GM21367 (cell line): ENCODE results near the gene MARCO.
"Not testable (repeated sequence)": the region's sequence is repeated elsewhere in the genome, so short reads cannot be mapped to it uniquely, and the experiment has no call there.

Source experiments
- ATAC-seq: cut with Tn5 transposase; IDR thresholded peaks from one replicate; pipeline ENCODE4 v1.9.1; 2021; ENCODE audit not compliant: unreplicated experiment

MARCO gene

GRCh38 chr2:119003856-119004255 is 61.9 kb downstream of the MARCO start:
- ATAC-seq, result not testable (repeated sequence)

- ATAC-seq, result no peak
These were observed 62.6 kb downstream of the MARCO start for GRCh38 chr2:119004602-119005001.

- ATAC-seq, result no peak
These were observed 63.1 kb downstream of the MARCO start for GRCh38 chr2:119005051-119005450.

DNA sequence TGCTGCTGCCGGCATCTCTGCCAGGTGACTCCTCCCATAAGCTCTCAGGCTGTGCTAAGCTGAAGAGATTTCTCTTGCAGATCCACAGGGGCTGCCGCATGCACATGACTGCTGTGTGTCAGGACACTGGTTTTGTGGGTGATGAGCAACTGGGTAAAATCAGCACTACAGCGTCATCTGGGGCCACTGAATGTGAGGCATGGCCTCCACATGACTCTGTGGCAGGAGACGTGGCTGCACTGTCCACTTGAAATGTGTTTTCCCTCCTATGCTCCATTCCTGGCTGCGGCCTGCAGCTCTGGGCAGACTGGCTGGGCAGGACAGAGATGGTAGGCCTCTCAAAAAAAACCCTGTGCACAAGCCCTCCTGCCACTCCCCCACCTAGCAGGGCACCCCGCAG is 63.6 kb downstream of the MARCO start:
- ATAC-seq, result no peak

- ATAC-seq, result no peak
These were observed 64.4 kb downstream of the MARCO start for GRCh38 chr2:119006441-119006840.

DNA sequence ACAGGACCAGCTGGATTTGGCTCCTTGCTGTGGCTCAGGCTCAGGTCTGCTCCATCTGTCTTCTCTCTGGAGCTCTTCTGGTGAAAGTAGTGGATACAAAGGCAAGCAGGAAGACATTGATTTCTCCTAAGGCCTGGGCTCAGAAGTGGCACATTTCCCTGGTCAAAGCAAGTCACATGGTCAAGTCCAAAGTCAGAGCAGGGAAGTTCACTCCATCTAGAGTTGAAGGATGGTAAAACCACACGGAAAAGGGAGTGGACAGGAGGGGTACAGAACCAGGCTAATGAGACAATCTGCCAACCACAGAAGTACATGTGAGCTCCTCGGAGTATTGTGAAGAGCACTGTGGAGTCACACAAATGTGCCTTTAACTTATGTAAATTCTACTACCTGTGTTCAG is 66.1 kb downstream of the MARCO start:
- ATAC-seq, result no peak

GRCh38 chr2:119009110-119009509 is 67.1 kb downstream of the MARCO start:
- ATAC-seq, result no peak

DNA sequence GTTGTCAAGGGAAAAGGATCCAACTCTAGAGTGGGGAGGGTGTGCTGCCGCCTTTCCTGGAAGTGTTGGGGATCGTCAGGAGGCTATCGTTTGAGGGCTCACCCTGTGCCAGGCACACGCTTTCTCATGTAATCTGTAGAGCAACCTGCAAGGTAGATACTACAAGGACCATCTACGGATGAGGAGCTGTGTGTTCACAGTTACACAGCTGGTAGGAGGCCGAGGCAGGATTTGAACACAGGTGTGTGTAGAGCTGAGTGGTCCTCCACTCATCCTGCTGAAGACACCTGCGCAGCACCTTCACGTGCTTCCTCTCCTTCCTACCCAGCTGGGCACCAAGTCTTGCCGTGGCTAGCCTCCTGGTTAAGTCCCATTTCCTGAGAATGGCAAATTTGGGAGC is 68.3 kb downstream of the MARCO start:
- ATAC-seq, result no peak

DNA sequence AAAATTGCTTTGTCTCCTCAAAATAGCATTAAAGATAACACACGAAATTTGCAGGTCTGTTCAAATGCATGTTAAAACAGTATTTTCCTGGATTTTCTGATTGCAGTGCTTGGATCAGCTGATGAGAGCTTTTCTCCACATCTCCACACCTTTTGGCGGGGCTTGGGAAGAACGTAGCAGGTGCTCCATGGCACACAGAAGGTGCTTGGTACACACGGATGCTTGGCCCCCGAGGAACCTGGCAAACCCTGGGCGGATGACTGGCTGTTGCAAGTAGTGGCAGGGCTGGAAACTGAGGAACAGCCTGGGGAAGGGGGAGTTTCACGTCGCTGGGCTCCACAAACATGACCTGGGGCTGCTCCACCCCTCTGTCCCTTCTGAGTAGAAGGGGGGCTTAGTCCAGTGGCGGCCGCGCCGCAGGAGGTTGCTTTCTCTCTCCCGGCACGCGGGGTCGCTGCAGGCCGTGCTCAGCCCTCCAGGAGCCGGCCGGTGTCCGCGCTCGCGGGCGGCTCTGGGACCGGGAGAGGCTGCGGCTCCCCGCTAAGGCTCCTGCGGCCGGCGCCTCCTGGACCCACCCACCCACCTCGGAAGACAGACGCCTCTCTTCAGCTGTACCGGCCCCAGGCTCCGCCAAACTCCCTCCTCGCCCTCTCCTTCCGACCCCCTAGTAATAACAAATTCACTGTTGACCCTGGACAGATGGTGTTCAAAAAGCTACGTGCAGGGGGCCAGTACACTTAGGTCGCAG is 69.3 kb downstream of the MARCO start:
- no peak for ATAC-seq

- ATAC-seq, result no peak
These were observed 69.9 kb downstream of the MARCO start for GRCh38 chr2:119011910-119012209.

DNA sequence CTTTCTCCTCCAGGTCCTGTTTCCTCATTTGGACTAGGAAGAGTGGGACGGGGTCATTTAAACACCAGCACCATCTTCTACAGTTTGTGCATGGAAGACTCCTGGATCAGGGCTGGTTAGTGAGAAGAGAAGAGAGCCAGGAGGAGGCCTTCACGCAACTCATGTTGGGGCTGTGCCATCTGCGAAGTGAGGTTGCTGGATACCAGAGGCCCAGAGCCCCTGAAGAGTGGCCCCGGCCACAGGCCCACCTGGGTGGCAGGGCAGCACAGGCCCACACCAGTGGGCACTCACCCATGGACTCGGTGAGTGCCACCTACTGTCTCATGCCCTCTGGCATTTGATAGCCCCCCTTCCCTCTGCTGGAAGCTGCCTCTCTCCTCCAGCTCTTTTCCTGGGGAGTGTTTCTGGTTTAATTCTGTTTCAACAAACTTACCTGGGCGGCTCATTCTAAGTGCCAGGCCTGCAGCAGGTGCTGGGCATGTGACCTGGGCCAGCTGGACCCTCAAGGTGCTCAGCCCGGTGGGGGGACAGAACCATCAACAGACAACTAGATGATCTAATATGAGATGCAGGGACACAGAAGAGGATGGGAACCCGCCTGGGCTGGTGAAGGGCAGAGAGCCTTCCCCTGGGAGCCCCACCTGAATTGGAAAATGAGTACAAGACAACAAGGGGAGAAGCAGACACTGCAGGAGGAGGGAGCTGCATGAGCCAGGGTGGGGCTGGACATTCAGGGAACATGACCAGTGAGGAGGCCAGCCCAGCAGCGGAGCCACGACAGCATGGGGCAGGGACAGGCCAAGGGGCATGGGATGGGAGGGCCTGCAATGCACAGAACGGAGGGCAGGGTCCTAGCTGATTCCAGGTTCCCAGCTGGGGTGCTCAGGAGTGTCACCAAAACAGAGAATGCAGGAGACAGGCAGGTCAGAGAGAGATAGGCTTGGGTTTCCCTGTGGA is 70.6 kb downstream of the MARCO start:
- ATAC-seq, result no peak

DNA sequence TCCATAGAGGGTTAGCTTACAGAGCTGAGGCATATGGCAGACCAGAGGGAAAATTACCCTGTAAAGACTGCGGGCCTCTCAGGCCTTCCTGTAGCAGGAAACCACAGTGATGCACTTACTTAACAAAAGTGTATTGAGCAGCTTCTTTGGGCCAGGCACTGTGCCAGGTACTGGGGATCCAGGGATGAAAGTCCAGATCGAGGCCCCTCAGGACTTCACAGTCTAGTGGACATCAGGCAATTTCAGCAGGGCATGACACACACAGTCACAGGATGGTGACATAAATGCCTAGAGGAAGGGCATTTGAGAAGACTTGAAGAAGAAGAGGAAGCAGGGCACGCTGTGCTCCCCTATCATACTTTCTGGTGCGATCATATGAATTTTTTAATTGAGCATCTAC is 71.7 kb downstream of the MARCO start:
- ATAC-seq, result no peak

- no peak for ATAC-seq
These were observed 73.9 kb downstream of the MARCO start for GRCh38 chr2:119015845-119016244.

DNA sequence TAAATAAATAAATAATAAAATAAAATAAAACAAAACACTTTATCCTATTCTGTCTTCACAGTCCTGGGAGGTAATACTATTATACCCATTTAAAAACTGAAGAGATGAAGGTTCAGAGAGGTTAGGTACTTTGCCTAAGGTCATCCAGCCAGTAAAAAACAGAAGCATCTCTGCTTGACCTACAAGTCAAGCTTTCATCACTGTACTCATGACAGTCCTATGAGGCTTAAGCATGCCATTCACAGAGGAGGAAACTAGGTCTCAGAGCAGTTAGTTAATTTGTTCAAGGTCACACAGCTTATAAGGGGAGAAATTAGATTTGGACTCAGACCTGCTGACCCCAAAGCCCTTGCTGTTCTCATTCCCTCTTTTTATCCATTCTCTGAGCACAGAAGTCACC is 77.5 kb downstream of the MARCO start:
- no peak for ATAC-seq

DNA sequence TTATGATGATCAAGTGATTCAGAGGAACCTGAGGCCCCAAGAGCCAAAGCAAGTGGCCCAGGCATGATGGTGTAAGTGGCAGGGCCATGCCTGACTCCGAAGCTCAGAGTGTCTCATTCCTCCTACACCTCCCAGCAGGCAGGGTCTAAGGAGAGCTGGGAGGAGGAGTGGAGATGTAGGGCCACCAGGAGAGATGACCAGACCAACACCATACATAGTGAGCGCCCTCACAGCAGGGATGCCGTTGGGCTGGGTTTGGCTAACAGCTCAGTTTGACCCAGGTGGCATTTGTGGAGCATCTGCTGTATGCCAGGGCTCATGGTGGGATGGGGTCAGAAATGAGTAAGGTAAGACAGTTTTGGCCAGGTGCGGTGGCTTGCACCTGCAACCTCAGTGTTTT is 80.7 kb downstream of the MARCO start:
- no peak for ATAC-seq

DNA sequence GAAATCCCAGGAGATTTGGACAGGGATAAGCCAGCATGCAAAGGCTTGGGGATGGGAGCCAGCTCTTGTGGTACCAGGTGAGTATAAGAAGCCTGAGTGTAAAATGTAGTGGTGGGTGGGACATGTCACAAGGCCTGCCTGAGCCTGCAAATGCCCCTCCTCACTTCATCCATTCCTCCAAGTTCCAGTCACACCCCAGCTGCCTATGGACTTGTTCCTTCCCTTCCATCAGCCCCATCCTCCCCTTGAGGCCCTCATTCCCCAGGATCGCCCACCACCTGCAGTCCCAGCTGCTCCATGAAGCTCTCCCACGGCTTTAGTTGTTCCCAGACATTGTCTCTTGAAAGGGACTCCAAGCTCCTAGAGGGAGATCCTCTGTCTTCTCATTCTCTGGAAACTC is 81.5 kb downstream of the MARCO start:
- no peak for ATAC-seq

DNA sequence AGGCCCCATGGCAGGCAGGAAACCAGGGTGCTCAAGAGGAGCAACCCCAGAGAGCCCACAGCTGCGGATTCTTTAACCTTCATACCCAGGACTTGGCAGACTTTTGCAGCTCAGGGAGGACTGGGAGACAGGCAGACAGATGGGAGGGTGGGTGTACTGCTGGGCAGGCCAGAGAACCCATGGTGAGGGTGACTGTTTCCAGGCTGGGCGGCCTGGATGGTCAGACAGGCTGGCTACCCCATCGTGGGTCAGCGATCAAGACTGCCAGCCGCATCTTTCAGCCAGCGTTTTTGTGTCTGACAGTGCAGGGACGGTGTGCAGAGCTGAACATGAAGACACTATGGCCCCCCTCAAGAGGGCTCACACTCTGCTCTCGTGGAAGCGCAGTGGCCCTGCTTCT is 82.2 kb downstream of the MARCO start:
- no peak for ATAC-seq

DNA sequence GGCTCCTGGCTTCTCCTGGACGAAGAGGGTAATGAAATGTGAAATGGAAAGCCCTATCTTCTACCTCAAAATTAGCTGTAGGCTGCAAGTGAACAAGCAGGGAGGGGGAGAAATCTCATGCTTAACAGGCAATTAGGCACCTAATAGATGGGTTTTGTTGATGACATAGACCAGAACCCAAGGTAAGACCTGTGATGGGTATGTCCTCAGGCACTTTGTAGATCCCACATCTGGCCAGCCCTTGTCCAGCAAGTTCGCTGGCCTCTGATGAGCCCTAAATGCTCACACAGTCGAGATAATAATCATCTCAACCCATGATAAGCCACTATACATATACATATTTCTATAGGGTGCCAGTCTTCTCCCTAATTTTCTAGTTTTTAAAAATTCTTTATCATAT is 82.6 kb downstream of the MARCO start:
- ATAC-seq, result no peak

DNA sequence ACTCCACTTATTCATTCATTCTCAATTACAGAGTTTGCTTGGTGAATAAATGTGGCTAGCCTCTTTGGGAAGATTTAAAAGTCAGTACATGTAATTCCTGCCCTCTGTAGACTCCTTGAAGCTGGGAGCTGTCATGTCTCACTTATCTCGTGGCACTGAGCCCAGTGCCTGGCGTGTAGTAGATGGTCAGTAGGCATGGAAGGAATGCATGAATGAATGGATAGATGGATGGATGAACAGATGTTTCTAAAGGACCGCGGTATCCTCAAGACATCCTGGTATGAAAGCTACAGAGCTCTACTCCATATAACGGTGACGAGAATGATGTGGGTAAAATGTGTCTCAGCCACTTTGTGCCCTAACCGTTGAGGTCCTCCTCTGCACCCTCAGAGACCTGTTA is 83.0 kb downstream of the MARCO start:
- ATAC-seq, result no peak

GRCh38 chr2:119025762-119026351 is 83.9 kb downstream of the MARCO start:
- ATAC-seq, result no peak

GRCh38 chr2:119026890-119027289 is 84.9 kb downstream of the MARCO start:
- ATAC-seq, result no peak
